B cell (primary cell): Measurements from ENCODE around the gene ESRRA. TPM values are rescaled to one million over a fixed set of nuclear protein-coding genes. Genes with fewer than 3 reads are reported as not detected.
A peak's percentile ranks its signal among the peaks of the same experiment; 100 is the strongest.

Source experiments
- ATAC-seq: fragments of 200-7000 bp; cut with Tn5 transposase; one replicate; pipeline ENCODE4 v1.10.0; 2021; ENCODE audit warnings: low read depth, mild to moderate bottlenecking, moderate number of reproducible peaks, moderate library complexity
- CTCF ChIA-PET: fragments of 350-600 bp; sonication (Branson Sonifier 250); formaldehyde crosslinking; loops from one replicate; lab custom pipeline; 2021; ENCODE audit warnings: antibody characterized with exemption, inconsistent platforms; lab: Charles Lee
- POLR2A ChIA-PET: fragments of 350-600 bp; sonication (Branson Sonifier 250); formaldehyde crosslinking; loops from one replicate; lab custom pipeline; 2021; ENCODE audit warnings: antibody characterized with exemption; lab: Charles Lee
- DNase-seq: peaks from one replicate; pipeline ENCODE4 v3.0.0; 2013
- H2AFZ ChIP-seq: 2 replicates; pipeline ENCODE4 v1.6.1; 2012; ENCODE audit warnings: mild to moderate bottlenecking, low read depth, low read length; ENCODE audit not compliant: insufficient read depth, poor library complexity, severe bottlenecking
- H3K27ac ChIP-seq, 2 donors: 1 replicate in 1 of 2; 2 replicates in 1 of 2; pipeline ENCODE4 v1.5.1; 2012 to 2013; ENCODE audit warnings: low read length in 2 of 2, mild to moderate bottlenecking in 2 of 2, moderate library complexity in 1 of 2
- H3K27me3 ChIP-seq, 4 experiments: fragments of 200-600 bp in 1 of 4; sonication (generic) in 1 of 4; replicated peaks in 1 of 4; 1 replicate in 2 of 4; 2 replicates in 2 of 4; pipeline versions ENCODE4 v1.6.1 to v1.7.0; 2013 to 2016; ENCODE audit warnings: low read length in 3 of 4, mild to moderate bottlenecking in 2 of 4, mixed read lengths in 1 of 4, moderate library complexity in 1 of 4; ENCODE audit not compliant: insufficient read depth in 4 of 4, control insufficient read depth in 3 of 4; ENCODE audit errors: control extremely low read depth in 1 of 4
- H3K36me3 ChIP-seq, 2 experiments: replicated peaks in 1 of 2; 1 replicate in 1 of 2; 2 replicates in 1 of 2; pipeline versions ENCODE4 v1.6.1 to v1.7.1; 2013; ENCODE audit warnings: low read length in 1 of 2; ENCODE audit not compliant: insufficient read depth in 2 of 2, control insufficient read depth in 1 of 2; ENCODE audit errors: control extremely low read depth in 1 of 2, extremely low read depth in 1 of 2
- H3K4me1 ChIP-seq, 2 donors: fragments of 200-600 bp in 1 of 2; sonication (generic) in 1 of 2; 1 replicate in 1 of 2; 2 replicates in 1 of 2; pipeline versions ENCODE4 v1.5.1 to v1.6.1; 2013 to 2017; ENCODE audit warnings: low read length in 2 of 2; ENCODE audit not compliant: control insufficient read depth in 2 of 2, insufficient read depth in 2 of 2
- H3K4me2 ChIP-seq: replicated peaks from 2 replicates; pipeline ENCODE3; 2012; ENCODE audit warnings: mild to moderate bottlenecking, low read depth, low read length; ENCODE audit not compliant: poor library complexity, severe bottlenecking
- H3K4me3 ChIP-seq, 5 experiments: fragments of 200-600 bp in 1 of 5; sonication (generic) in 1 of 5; 1 replicate in 3 of 5; 2 replicates in 2 of 5; pipeline versions ENCODE4 v1.5.1 to v1.7.0; 2011 to 2016; ENCODE audit warnings: low read length in 4 of 5, mild to moderate bottlenecking in 4 of 5, low read depth in 2 of 5, control low read depth in 1 of 5, moderate library complexity in 1 of 5; ENCODE audit not compliant: insufficient read depth in 1 of 5; ENCODE audit errors: control extremely low read depth in 1 of 5, extremely low read depth in 1 of 5
- H3K79me2 ChIP-seq: fragments of 200-600 bp; sonication (generic); one replicate; pipeline ENCODE4 v1.6.0; 2016; ENCODE audit warnings: low read length; ENCODE audit not compliant: control insufficient read depth, insufficient read depth
- H3K9ac ChIP-seq: fragments of 200-600 bp; sonication (generic); 2 replicates; pipeline ENCODE4 v1.6.1; 2017; ENCODE audit warnings: mild to moderate bottlenecking, low read length, moderate library complexity
- H3K9me3 ChIP-seq, 3 donors: one replicate each; pipeline versions ENCODE4 v1.6.1 to v1.7.1; 2013; ENCODE audit warnings: low read length in 2 of 3; ENCODE audit not compliant: control insufficient read depth in 2 of 3, insufficient read depth in 1 of 3; ENCODE audit errors: control extremely low read depth in 1 of 3
- H4K20me1 ChIP-seq: 2 replicates; pipeline ENCODE4 v1.6.0; 2012; ENCODE audit warnings: mild to moderate bottlenecking, low read length; ENCODE audit not compliant: insufficient read depth, control insufficient read depth, poor library complexity, severe bottlenecking
- H3K27ac Mint-ChIP-seq: one replicate; pipeline ENCODE4 v1.8.0; 2021; ENCODE audit warnings: mixed read lengths
- H3K27me3 Mint-ChIP-seq: one replicate; pipeline ENCODE4 v1.8.0; 2021; ENCODE audit warnings: mixed read lengths
- H3K4me1 Mint-ChIP-seq: one replicate; pipeline ENCODE4 v1.8.0; 2021; ENCODE audit warnings: mixed read lengths
- H3K4me3 Mint-ChIP-seq: one replicate; pipeline ENCODE4 v1.8.0; 2021; ENCODE audit warnings: mixed read lengths
- H3K9me3 Mint-ChIP-seq: one replicate; pipeline ENCODE4 v1.8.0; 2022; ENCODE audit warnings: mixed read lengths; ENCODE audit not compliant: insufficient read depth
- CTCF ChIP-seq: fragments of 200-600 bp; IDR thresholded peaks from one replicate; pipeline ENCODE4 v1.8.0; 2022; ENCODE audit warnings: antibody characterized with exemption, mild to moderate bottlenecking
- EZH2 ChIP-seq: IDR thresholded peaks from 2 replicates; pipeline ENCODE4 v1.6.1; 2012; ENCODE audit warnings: borderline replicate concordance, low read depth, mild to moderate bottlenecking, moderate library complexity, low read length; ENCODE audit not compliant: insufficient read depth, poor library complexity, severe bottlenecking
- WGBS: methylation state at CpG from one replicate; pipeline ENCODE4 v1.1.5; 2013; ENCODE audit warnings: missing lambda C conversion rate; ENCODE audit not compliant: insufficient coverage; 5-methylcytosine and 5-hydroxymethylcytosine counted together
- intact Hi-C: fragments of 100-400 bp; cut with micrococcal nuclease; formaldehyde crosslinking; loops from one replicate; pipeline ENCODE4 v1.10.0; 2022
- polyA plus RNA-seq: library from polyadenylated mRNA; depleted of rRNA; stranded (reverse); fragments of >200 nt; gene quantifications from 2 replicates; pipeline ENCODE4 v1.2.3, GENCODE V29; 2012
- total RNA-seq, 2 donors: library from RNA; stranded (reverse); fragments of 120-200 nt in 1 of 2; gene quantifications; 1 replicate in 1 of 2; 2 replicates in 1 of 2; pipeline versions ENCODE4 v1.2.3 to v1.2.4, GENCODE V29; 2013 to 2022

ESRRA gene
- total and polyA plus RNA-seq, 2 donors (not counting 1 experiment from before 2014, with no cell fraction given) = 16.3 to 39.6 TPM

- H3K9ac ChIP-seq = peak overlapping the region; percentile 84
- TF ChIP-seq EZH2 = no peak
- no peak for TF ChIP-seq CTCF
These were observed 1.2 kb downstream of the ESRRA start for GRCh38 chr11:64306563-64306875.

More at GRCh38 chr11:64306563-64306875, 1.2 kb downstream of the ESRRA start:
- Mint-ChIP-seq H3K4me3 (peak overlapping the region; percentile 98), H3K9me3 (no peaks in the 10 kb centered on the region), H3K4me1 (peaks cover 19% of the 10 kb centered on the region), H3K27ac (peak overlapping the region; percentile 95), H3K27me3 (no peaks in the 10 kb centered on the region)
- Histone ChIP-seq H3K9me3 (peaks cover 0 to 3% (median 0%) of the 10 kb centered on the region in 3 donors), H3K79me2 (peaks cover 40% of the 10 kb centered on the region), H3K27ac (peak overlapping the region in 1 of 2 donors; percentile 66), H3K4me2 (peak overlapping the region; percentile 76), H4K20me1 (peaks cover 22% of the 10 kb centered on the region), H2AFZ (peak overlapping the region; percentile 77), H3K4me1 (peaks cover 11 to 27% of the 10 kb centered on the region in 2 donors), H3K27me3 (peaks cover 0 to 12% (median 3%) of the 10 kb centered on the region in 4 experiments), H3K36me3 (peaks cover 0 to 9% of the 10 kb centered on the region in 2 experiments), H3K4me3 (peak overlapping the region; percentile 56 to 87 (median 79))
- POLR2A ChIA-PET = no interaction called here
- intact Hi-C loops = loop anchor here (1.0 to 10.0 kb wide), 2 partner anchors 49 to 472 kb away; partner anchors contain the start of gene MARK2
- DNase-seq (no peak), ATAC-seq (no peak)
- 24% methylated on average over 9 of the region's 9 CpGs for whole genome bisulfite sequencing
- CTCF ChIA-PET = interaction anchor here (2.6 to 5.3 kb wide), 2 partner anchors 11 to 48 kb away, joined by 11 to 52 read pairs; partner anchors contain the start of genes PRDX5 and TRMT112
